Common myeloid progenitor, CD34-positive (primary cell): ENCODE results near the gene HEXIM2.

Source experiments
- CTCF ChIA-PET: fragments of 350-600 bp; sonication (Branson Sonifier 250); formaldehyde crosslinking; loops from one replicate; lab custom pipeline; 2021; ENCODE audit warnings: antibody characterized with exemption; lab: Charles Lee
- POLR2A ChIA-PET: fragments of 350-600 bp; sonication (Branson Sonifier 250); formaldehyde crosslinking; loops from one replicate; lab custom pipeline; 2021; ENCODE audit warnings: antibody characterized with exemption; lab: Charles Lee
- DNase-seq, 3 donors: peaks; one replicate each; pipeline versions ENCODE4 v3.0.0 to v3.0.0-alpha.2; 2013
- H3K27ac ChIP-seq, 2 experiments: 1 replicate in 1 of 2; 2 replicates in 1 of 2; pipeline ENCODE4 v1.7.0; 2013; ENCODE audit warnings: inconsistent platforms in 2 of 2, low read length in 2 of 2, mild to moderate bottlenecking in 2 of 2, low read depth in 1 of 2, moderate library complexity in 1 of 2; ENCODE audit not compliant: severe bottlenecking in 2 of 2, insufficient read depth in 1 of 2, poor library complexity in 1 of 2
- H3K27me3 ChIP-seq, 5 experiments: replicated peaks in 2 of 5; 1 replicate in 3 of 5; 2 replicates in 2 of 5; pipeline versions ENCODE4 v1.6.1 to v1.7.0; 2013; ENCODE audit warnings: low read length in 4 of 5, mild to moderate bottlenecking in 2 of 5, moderate library complexity in 2 of 5, inconsistent platforms in 1 of 5; ENCODE audit not compliant: insufficient read depth in 5 of 5, control insufficient read depth in 4 of 5
- H3K36me3 ChIP-seq, 4 experiments: 1 replicate in 2 of 4; 2 replicates in 2 of 4; pipeline versions ENCODE4 v1.6.1 to v1.7.0; 2013; ENCODE audit warnings: low read length in 3 of 4, control low read depth in 1 of 4, mild to moderate bottlenecking in 1 of 4; ENCODE audit not compliant: control insufficient read depth in 4 of 4, insufficient read depth in 4 of 4
- H3K4me1 ChIP-seq, 4 experiments: 1 replicate in 3 of 4; 2 replicates in 1 of 4; pipeline versions ENCODE4 v1.6.1 to v1.7.1; 2013; ENCODE audit warnings: low read length in 3 of 4, mild to moderate bottlenecking in 3 of 4, control low read depth in 1 of 4, inconsistent platforms in 1 of 4, moderate library complexity in 1 of 4; ENCODE audit not compliant: control insufficient read depth in 4 of 4, insufficient read depth in 4 of 4; ENCODE audit errors: control extremely low read depth in 1 of 4
- H3K4me3 ChIP-seq, 7 experiments: 1 replicate in 4 of 7; 2 replicates in 3 of 7; pipeline versions ENCODE4 v1.5.1 to v1.7.0; 2013; ENCODE audit warnings: mild to moderate bottlenecking in 7 of 7, low read length in 6 of 7, moderate library complexity in 6 of 7, inconsistent platforms in 2 of 7, low read depth in 2 of 7, control low read depth in 1 of 7; ENCODE audit not compliant: insufficient read depth in 4 of 7, control insufficient read depth in 1 of 7; ENCODE audit errors: extremely low read depth in 1 of 7
- H3K9me3 ChIP-seq, 5 experiments: 1 replicate in 4 of 5; 2 replicates in 1 of 5; pipeline versions ENCODE4 v1.6.1 to v1.7.1; 2013; ENCODE audit warnings: low read length in 4 of 5, mild to moderate bottlenecking in 2 of 5, inconsistent platforms in 1 of 5, low read depth in 1 of 5, moderate library complexity in 1 of 5; ENCODE audit not compliant: control insufficient read depth in 4 of 5, insufficient read depth in 2 of 5; ENCODE audit errors: control extremely low read depth in 1 of 5
- WGBS: methylation state at CpG from one replicate; pipeline ENCODE4 v1.1.5; 2013; ENCODE audit not compliant: insufficient coverage; 5-methylcytosine and 5-hydroxymethylcytosine counted together

HEXIM2 gene

DNA sequence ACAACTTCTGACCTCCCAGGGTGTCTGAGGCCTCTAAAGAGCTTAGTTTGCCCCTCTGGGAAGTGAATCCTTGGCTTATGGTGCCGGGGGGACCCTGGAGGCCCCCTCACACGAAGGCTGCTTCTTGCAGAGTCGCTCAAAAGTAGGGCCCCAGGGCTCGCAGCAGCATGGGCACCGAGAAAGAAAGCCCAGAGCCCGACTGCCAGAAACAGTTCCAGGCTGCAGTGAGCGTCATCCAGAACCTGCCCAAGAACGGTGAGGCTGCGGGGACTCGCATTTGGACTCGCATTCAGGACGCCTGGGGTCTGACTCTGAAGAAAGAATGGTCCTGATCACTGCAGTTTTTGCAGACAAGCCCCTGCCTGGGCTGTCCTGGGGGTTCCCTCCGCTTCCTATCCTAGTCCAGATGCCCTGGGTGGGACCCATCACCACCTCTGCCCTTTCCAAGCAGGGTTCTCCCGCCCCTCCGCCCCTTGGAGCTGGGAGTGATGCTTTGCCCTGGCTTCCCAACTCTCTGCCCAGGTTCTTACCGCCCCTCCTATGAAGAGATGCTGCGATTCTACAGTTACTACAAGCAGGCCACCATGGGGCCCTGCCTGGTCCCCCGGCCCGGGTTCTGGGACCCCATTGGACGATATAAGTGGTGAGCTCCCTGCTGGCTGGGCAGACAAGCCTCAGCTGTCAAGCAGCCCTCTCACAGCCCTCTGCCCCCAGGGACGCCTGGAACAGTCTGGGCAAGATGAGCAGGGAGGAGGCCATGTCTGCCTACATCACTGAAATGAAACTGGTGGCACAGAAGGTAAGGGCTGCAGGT lies 25.5 kb upstream of the HEXIM2 start:
- CTCF ChIA-PET = interaction anchor here (0.6 to 7.9 kb wide), 33 partner anchors 8 to 232 kb away, joined by 3 to 148 read pairs (median 6); partner anchors contain the start of genes HEXIM1 and HEXIM2
- POLR2A ChIA-PET = interaction anchor here (0.6 to 3.1 kb wide), 4 partner anchors 12 to 62 kb away, joined by 4 to 34 read pairs (median 4); partner anchors contain the start of genes HEXIM1 and HEXIM2
- 63% methylated on average over 20 of the region's 21 CpGs for WGBS
- Histone ChIP-seq H3K4me3 (peak overlapping the region; percentile 75 to 93 (median 84)), H3K27me3 (no peaks in the 10 kb centered on the region), H3K36me3 (peaks cover 0 to 13% (median 2%) of the 10 kb centered on the region in 4 experiments), H3K4me1 (peaks cover 0 to 28% (median 28%) of the 10 kb centered on the region in 4 experiments), H3K27ac (peak overlapping the region; percentile 33 to 77), H3K9me3 (no peaks in the 10 kb centered on the region)
- no peak for DNase-seq

- CTCF ChIA-PET = interaction anchor here (0.7 to 7.9 kb wide), 5 partner anchors 13 to 64 kb away, joined by 3 to 148 read pairs (median 17); partner anchors contain the start of genes HEXIM1 and HEXIM2
- peaks cover 0 to 22% (median 22%) of the 10 kb centered on the region in 4 experiments for H3K4me1 ChIP-seq
Measured at GRCh38 chr17:45136846-45137560, 24.7 kb upstream of the HEXIM2 start.

GRCh38 chr17:45137561-45138305 lies 23.9 kb upstream of the HEXIM2 start:
- Histone ChIP-seq H3K27me3 (no peaks in the 10 kb centered on the region), H3K4me3 (no peak overlapping the region), H3K4me1 (peaks cover 0 to 18% (median 17%) of the 10 kb centered on the region in 4 experiments), H3K27ac (no peak overlapping the region), H3K9me3 (no peaks in the 10 kb centered on the region), H3K36me3 (peaks cover 0 to 13% (median 2%) of the 10 kb centered on the region in 4 experiments)
- DNase-seq = no peak
- ChIA-PET POLR2A (interaction anchor here (0.6 to 3.1 kb wide), 2 partner anchors 11 to 41 kb away, joined by 4 to 34 read pairs; partner anchors contain the start of gene HEXIM1), CTCF (interaction anchor here (1.0 to 7.9 kb wide), 2 partner anchors 12 to 60 kb away, joined by 4 to 148 read pairs; partner anchors contain the start of gene HEXIM1)
- WGBS = 98% methylated on average over 9 of the region's 11 CpGs

More at GRCh38 chr17:45136846-45137560, 24.7 kb upstream of the HEXIM2 start:
- no peaks in the 10 kb centered on the region for H3K27me3 ChIP-seq
- WGBS = 96% methylated on average over 8 of the region's 12 CpGs
- POLR2A ChIA-PET = interaction anchor here (3.1 kb wide), 1 partner anchor 11 kb away, joined by 34 read pairs; the partner anchor contains the start of gene HEXIM1
- H3K9me3 ChIP-seq = no peaks in the 10 kb centered on the region
- H3K27ac ChIP-seq = no peak overlapping the region
- H3K4me3 ChIP-seq = no peak overlapping the region
- H3K36me3 ChIP-seq = peaks cover 0 to 13% (median 2%) of the 10 kb centered on the region in 4 experiments
- DNase-seq = no peak

DNA sequence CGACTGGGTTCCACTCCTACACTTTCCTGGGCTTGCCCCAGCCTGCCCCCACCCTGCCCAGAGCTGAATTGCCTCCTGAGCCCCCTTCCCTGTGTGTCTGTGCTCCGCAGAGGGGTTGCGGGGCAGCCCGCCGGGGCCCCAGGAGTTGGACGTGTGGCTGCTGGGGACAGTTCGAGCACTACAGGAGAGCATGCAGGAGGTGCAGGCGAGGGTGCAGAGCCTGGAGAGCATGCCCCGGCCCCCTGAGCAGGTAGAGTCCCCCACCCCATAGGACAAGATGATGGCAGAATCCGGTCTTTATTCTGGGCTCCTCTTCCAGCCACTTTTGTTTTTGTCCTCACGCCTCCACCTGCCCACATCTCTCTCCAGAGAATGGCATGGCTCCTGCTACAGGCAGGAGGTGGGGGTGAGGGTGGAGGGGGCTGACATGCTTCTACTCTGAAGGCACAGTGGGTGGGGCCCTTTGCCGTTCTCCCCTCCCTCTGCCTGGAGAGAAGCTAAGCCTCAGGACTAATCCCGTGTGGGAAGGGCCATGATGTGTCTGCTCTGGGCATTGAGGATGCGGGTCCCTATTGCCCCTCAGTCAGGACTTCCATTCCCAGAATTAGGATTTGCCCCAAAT lies 22.7 kb upstream of the HEXIM2 start:
- DNase-seq = no peak
- Histone ChIP-seq H3K4me1 (peaks cover 0 to 23% (median 16%) of the 10 kb centered on the region in 4 experiments), H3K36me3 (peaks cover 0 to 13% (median 2%) of the 10 kb centered on the region in 4 experiments), H3K4me3 (no peak overlapping the region), H3K9me3 (no peaks in the 10 kb centered on the region), H3K27me3 (no peaks in the 10 kb centered on the region), H3K27ac (no peak overlapping the region)
- WGBS = 96% methylated on average over 9 of the region's 14 CpGs
- ChIA-PET CTCF (interaction anchor here (7.9 kb wide), 1 partner anchor 11 kb away, joined by 148 read pairs; the partner anchor contains the start of gene HEXIM1), POLR2A (interaction anchor here (0.8 kb wide), 1 partner anchor 9 kb away, joined by 5 read pairs; the partner anchor contains the start of gene HEXIM1)

GRCh38 chr17:45139533-45139920 lies 22.1 kb upstream of the HEXIM2 start:
- H3K27me3 ChIP-seq = no peaks in the 10 kb centered on the region
- H3K9me3 ChIP-seq = no peaks in the 10 kb centered on the region
- ChIA-PET CTCF (interaction anchor here (7.9 kb wide), 1 partner anchor 10 kb away, joined by 148 read pairs; the partner anchor contains the start of gene HEXIM1), POLR2A (interaction anchor here (0.8 kb wide), 1 partner anchor 9 kb away, joined by 5 read pairs; the partner anchor contains the start of gene HEXIM1)
- no peak for DNase-seq
- no peak overlapping the region for H3K4me3 ChIP-seq
- H3K36me3 ChIP-seq = peaks cover 0 to 13% (median 2%) of the 10 kb centered on the region in 4 experiments
- H3K4me1 ChIP-seq = peaks cover 0 to 27% (median 18%) of the 10 kb centered on the region in 4 experiments
- 100% methylated on average over 2 of the region's 4 CpGs for WGBS
- no peak overlapping the region for H3K27ac ChIP-seq
